Stimulated activated CD4-positive, alpha-beta T cell treated with anti-CD3 and anti-CD28 coated beads, Interleukin-15, amount 100 ng/mL, for 48 hours (primary cell): ENCODE data around the gene DARS2.
A peak's percentile ranks its signal among the peaks of the same experiment; 100 is the strongest.
"Not testable (repeated sequence)": the region's sequence is repeated elsewhere in the genome, so short reads cannot be mapped to it uniquely, and the experiment has no call there.

ENCODE experiments used
- DNase-seq, 2 donors: peaks; one replicate each; pipeline ENCODE4 v3.0.0-alpha.2; 2020; ENCODE audit warnings: low read depth in 2 of 2

Gene DARS2, protein sequence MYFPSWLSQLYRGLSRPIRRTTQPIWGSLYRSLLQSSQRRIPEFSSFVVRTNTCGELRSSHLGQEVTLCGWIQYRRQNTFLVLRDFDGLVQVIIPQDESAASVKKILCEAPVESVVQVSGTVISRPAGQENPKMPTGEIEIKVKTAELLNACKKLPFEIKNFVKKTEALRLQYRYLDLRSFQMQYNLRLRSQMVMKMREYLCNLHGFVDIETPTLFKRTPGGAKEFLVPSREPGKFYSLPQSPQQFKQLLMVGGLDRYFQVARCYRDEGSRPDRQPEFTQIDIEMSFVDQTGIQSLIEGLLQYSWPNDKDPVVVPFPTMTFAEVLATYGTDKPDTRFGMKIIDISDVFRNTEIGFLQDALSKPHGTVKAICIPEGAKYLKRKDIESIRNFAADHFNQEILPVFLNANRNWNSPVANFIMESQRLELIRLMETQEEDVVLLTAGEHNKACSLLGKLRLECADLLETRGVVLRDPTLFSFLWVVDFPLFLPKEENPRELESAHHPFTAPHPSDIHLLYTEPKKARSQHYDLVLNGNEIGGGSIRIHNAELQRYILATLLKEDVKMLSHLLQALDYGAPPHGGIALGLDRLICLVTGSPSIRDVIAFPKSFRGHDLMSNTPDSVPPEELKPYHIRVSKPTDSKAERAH

GRCh38 chr1:173824315-173825081 is at the start of gene DARS2, which contains the start of gene CENPL:
DARS2 (plus strand) TSS chr1:173824673; CDS start chr1:173825230, 557 bp downstream.
CENPL (minus strand) TSS chr1:173824883; CDS start chr1:173811299, 13,584 bp downstream.
- peak; percentile 83 to 85 for DNase-seq

GRCh38 chr1:173775578-173776226 is 48.8 kb upstream of the DARS2 start:
- DNase-seq = no peak

GRCh38 chr1:173779936-173780335 is 44.5 kb upstream of the DARS2 start:
- DNase-seq = no peak

- DNase-seq = no peak
These were observed 39.5 kb upstream of the DARS2 start for GRCh38 chr1:173784997-173785396.

DNA sequence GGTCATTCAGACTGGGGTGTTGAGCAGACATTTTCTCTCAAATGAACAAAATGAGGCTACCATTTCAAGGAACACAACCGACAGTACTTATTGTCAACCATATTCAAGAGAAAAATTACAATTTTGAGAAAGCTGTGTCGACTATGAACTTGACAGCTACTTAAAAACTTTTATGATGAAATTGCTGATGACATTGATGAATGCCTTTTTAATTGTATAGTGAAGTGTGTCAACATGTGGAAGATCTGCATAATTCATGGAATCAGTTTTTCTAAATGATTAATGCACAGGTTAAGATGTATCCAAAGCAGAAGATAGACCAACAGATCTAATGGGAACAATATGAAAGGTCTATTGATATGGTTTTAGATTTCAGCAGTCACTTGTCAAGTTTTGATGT is 34.6 kb upstream of the DARS2 start:
- DNase-seq = no peak

DNA sequence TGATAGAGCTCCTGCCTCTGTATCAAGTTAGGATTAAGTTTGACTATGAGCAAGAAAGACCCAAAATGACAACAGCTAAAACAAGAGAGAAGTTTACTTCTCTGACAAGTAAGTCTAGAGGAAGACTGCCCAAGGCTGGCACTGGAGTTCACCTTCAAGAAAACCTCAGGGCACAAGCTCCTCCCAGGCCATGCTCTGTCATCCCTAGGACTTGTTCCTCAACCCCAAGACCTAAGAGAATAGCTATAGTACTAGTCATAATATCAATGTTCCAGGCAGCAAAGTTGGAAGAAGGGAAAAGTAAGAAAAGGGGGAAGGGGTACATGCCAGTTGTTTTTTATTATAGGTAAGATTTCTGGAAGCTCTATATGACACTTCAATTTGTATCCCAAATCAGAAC is 26.4 kb upstream of the DARS2 start:
- DNase-seq = no peak

GRCh38 chr1:173799995-173800394 is 24.5 kb upstream of the DARS2 start:
- not testable (repeated sequence) for DNase-seq

GRCh38 chr1:173802961-173803360 is 21.5 kb upstream of the DARS2 start:
- DNase-seq = no peak

DNA sequence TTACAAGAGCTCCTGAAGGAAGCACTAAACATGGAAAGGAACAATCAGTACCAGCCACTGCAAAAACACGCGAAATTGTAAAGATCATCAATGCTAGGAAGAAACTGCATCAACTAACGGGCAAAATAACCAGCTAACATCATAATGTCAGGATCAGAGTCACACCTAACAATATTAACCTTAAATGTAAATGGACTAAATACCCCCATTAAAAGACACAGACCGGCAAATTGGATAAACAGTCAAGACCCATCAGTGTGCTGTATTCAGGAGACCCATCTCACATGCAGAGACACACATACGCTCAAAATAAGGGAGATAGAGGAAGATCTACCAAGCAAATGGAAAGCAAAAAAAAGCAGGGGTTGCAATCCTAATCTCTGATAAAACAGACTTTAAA is 10.8 kb upstream of the DARS2 start:
- DNase-seq = not testable (repeated sequence)

- DNase-seq = no peak
These were observed 6.0 kb upstream of the DARS2 start for GRCh38 chr1:173818459-173818858.

- DNase-seq = no peak
These were observed 2.8 kb upstream of the DARS2 start for GRCh38 chr1:173821680-173822079.

DNA sequence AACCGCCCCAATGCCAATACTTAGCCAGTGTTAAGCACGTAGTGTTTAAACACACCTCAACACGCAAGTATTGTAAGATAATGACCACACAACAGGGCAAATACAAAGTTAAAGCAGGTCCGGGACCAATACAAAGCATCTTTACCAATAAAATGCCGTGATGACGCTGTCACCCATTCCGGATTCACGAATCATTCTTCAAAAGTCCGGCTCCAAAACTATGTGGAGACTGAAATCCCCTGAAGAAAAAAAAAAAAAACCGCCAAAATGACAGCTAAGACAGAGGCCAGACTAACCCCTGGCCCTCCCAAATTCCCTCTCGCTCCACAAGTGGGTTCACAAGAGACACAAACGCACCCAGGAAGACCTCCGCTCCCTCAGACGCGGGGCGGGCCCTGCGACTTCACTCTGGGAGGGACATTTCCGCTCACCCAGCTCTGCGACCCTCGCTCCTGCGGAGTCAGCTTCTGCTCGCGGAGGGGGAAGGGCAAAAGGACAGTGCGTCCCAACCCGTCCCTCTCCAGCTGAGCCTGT is 625 bp upstream of the DARS2 start:
- no peak for DNase-seq

GRCh38 chr1:173827611-173828010 is 3.1 kb downstream of the DARS2 start:
- no peak for DNase-seq

DNA sequence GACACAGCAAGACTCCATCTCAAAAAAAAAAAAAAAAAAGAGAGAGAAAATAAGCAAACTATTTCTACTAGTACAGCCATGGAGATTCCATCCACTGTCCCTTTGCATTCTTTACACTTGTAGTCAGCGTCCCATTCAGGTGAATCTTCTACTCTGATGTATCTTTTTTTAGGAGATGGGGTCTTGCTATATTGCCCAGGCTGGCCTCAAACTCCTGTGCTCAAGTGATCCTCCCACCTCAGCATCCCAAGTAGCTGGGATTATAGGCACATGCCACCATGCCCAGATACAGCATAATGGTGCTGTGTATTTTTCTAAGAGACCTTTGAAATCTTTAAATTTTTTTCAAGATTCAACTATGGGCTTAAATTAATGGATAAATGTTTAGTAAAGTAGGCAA is 8.3 kb downstream of the DARS2 start:
- no peak for DNase-seq

GRCh38 chr1:173852105-173852504 is 27.6 kb downstream of the DARS2 start:
- no peak for DNase-seq

- no peak for DNase-seq
These were observed 28.6 kb downstream of the DARS2 start for GRCh38 chr1:173853074-173853473.

DNA sequence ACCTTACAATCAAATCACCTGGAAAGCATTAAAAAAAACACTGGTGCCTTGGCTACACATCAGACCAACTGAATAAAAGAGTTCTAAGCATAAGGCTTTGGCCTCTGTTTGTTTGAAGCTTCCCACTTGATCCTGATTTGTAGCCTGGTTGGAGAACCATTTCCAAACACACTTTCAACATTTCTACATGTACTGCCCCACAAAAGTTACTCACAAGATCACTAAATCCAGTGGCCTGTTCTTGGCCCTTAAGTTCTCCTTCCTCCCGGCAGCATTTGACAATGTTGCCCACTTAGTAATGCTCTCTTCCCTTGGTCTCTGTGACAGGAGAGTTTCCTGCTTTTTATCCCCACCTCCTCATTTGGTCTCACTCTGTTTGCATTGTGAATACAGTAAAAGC is 31.5 kb downstream of the DARS2 start:
- no peak for DNase-seq

DNA sequence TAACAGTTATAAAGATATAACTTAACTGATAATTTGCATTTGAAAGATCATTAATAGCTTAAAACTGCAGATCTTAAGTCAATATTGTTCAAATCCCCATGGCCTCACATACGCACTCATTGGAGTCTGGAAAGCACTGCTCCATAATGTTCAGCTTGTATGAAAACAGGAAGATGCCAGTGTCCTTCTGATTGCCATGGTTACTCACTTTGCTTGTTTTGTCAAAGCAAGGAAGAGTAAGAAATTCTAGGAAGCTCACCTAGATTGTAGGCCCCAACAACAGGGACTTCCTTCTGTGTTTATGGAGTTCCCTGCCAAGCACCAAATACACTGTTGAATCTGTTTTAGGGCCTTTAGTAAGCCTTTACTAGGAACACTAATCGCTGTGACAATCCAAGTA is 32.4 kb downstream of the DARS2 start:
- no peak for DNase-seq

- DNase-seq = no peak
These were observed 33.0 kb downstream of the DARS2 start for GRCh38 chr1:173857363-173857917.

- not testable (repeated sequence) for DNase-seq
These were observed 35.1 kb downstream of the DARS2 start for GRCh38 chr1:173859547-173859946.

DNA sequence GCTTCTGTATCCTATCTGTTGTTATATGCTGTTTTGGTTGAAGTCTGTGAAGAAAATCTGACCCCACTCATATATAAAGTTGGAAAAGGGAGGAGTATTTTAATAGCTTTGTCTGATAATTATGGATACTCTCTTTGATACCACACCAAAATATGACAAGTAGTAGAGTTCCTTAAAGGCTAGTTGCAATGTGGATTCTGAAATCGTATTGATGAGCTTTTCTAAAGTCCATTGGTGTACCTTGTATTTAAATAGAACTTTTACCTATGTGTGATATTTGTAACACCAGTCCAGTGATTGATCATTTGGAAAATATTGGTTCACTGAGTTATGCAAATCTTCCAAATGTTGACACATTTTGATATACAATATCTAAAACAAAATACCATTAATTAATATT is 35.6 kb downstream of the DARS2 start:
- DNase-seq = no peak
